Midbrain (tissue), 1 donor: Measurements from ENCODE around the gene DDR2.
A peak's percentile ranks its signal among the peaks of the same experiment; 100 is the strongest.

Experiments
- DNase-seq: peaks from one replicate; lab custom pipeline; 2025; lab: John Stamatoyannopoulos, UW

The DDR2 gene

GRCh38 chr1:162697140-162697895 is 65.1 kb downstream of the DDR2 start:
- DNase-seq: no peak

GRCh38 chr1:162699366-162699765 is 67.1 kb downstream of the DDR2 start:
- DNase-seq: no peak

GRCh38 chr1:162700131-162700530 is 67.9 kb downstream of the DDR2 start:
- DNase-seq: no peak

GRCh38 chr1:162701286-162701685 is 69.0 kb downstream of the DDR2 start:
- no peak for DNase-seq

GRCh38 chr1:162702628-162703027 is 70.4 kb downstream of the DDR2 start:
- no peak for DNase-seq

- DNase-seq: no peak
Measured at GRCh38 chr1:162703708-162704107, 71.4 kb downstream of the DDR2 start.

- no peak for DNase-seq
Measured at GRCh38 chr1:162704673-162705424, 72.6 kb downstream of the DDR2 start.

GRCh38 chr1:162706003-162706402 is 73.7 kb downstream of the DDR2 start:
- DNase-seq: no peak

- no peak for DNase-seq
Measured at GRCh38 chr1:162706606-162707005, 74.3 kb downstream of the DDR2 start.

GRCh38 chr1:162708286-162708685 is 76.0 kb downstream of the DDR2 start:
- DNase-seq: no peak

- DNase-seq: no peak
Measured at GRCh38 chr1:162709132-162709860, 77.0 kb downstream of the DDR2 start.

GRCh38 chr1:162709870-162710269 is 77.6 kb downstream of the DDR2 start:
- DNase-seq: no peak

GRCh38 chr1:162710345-162710744 is 78.1 kb downstream of the DDR2 start:
- no peak for DNase-seq

- no peak for DNase-seq
Measured at GRCh38 chr1:162710780-162711465, 78.7 kb downstream of the DDR2 start.

GRCh38 chr1:162712317-162713029 is 80.2 kb downstream of the DDR2 start:
- no peak for DNase-seq

GRCh38 chr1:162716123-162716522 is 83.9 kb downstream of the DDR2 start:
- DNase-seq: peak; percentile 3

GRCh38 chr1:162716552-162716951 is 84.3 kb downstream of the DDR2 start:
- DNase-seq: no peak

GRCh38 chr1:162717548-162718184 is 85.4 kb downstream of the DDR2 start:
- DNase-seq: no peak

- no peak for DNase-seq
Measured at GRCh38 chr1:162719678-162720077, 87.4 kb downstream of the DDR2 start.

GRCh38 chr1:162720996-162721395 is 88.7 kb downstream of the DDR2 start:
- DNase-seq: no peak

GRCh38 chr1:162721471-162721870 is 89.2 kb downstream of the DDR2 start:
- DNase-seq: no peak
